Measurements from ENCODE around the gene ASCC1. TPM values are rescaled to one million over a fixed set of nuclear protein-coding genes. Genes with fewer than 3 reads are reported as not detected.
"Not testable (repeated sequence)": the region's sequence is repeated elsewhere in the genome, so short reads cannot be mapped to it uniquely, and the experiment has no call there.

Gene ASCC1
- total and polyA plus RNA-seq, 2 experiments from 2014 or later, result 25.2 to 30.0 TPM

GRCh38 chr10:72140174-72140573 lies 75.9 kb downstream of the ASCC1 start:
- H3K36me3 ChIP-seq (ENCODE audit: low read depth), result no peaks in the 10 kb centered on the region
- no peak overlapping the region for H3K27ac ChIP-seq
- no peaks in the 10 kb centered on the region for H3K4me1 ChIP-seq (ENCODE audit: insufficient read depth)
- H3K9me2 ChIP-seq (ENCODE audit: insufficient read depth), result no peaks in the 10 kb centered on the region
- no peak overlapping the region for H3K4me2 ChIP-seq (ENCODE audit: unreplicated experiment)
- H3K9me3 ChIP-seq (ENCODE audit: low read depth), result no peaks in the 10 kb centered on the region
- no peak overlapping the region for H3K4me3 ChIP-seq
- in situ Hi-C loops (cut with MboI), result no loop called here
- H3K9ac ChIP-seq, result no peak overlapping the region
- no peak overlapping the region for H2AFZ ChIP-seq
- H4K20me1 ChIP-seq (ENCODE audit: insufficient read depth), result no peaks in the 10 kb centered on the region
- no peaks in the 10 kb centered on the region for H3F3A ChIP-seq (ENCODE audit: insufficient read depth)
- TF ChIP-seq EZH2 (IDR thresholded peaks at IDR 0.05; ENCODE audit: insufficient read depth, poor library complexity, severe bottlenecking) (no peak), EZH2phosphoT487 (IDR thresholded peaks at IDR 0.05; ENCODE audit: insufficient read depth, low read depth) (no peak)
- H3K27me3 ChIP-seq (replicated peaks; ENCODE audit: insufficient read depth), result no peaks in the 10 kb centered on the region
- H3K79me2 ChIP-seq (ENCODE audit: insufficient read depth), result no peaks in the 10 kb centered on the region
- DNase-seq, result no peak

GRCh38 chr10:72137583-72137982 lies 78.5 kb downstream of the ASCC1 start:
- Histone ChIP-seq H3K4me3 (no peak overlapping the region), H3K9me2 (ENCODE audit: insufficient read depth) (no peaks in the 10 kb centered on the region), H3K36me3 (ENCODE audit: low read depth) (peaks cover 4% of the 10 kb centered on the region; the same call in 1 of the 2 replicates), H4K20me1 (ENCODE audit: insufficient read depth) (no peaks in the 10 kb centered on the region), H2AFZ (no peak overlapping the region), H3K27me3 (replicated peaks; ENCODE audit: insufficient read depth) (no peaks in the 10 kb centered on the region), H3K4me1 (ENCODE audit: insufficient read depth) (peaks cover 10% of the 10 kb centered on the region), H3K4me2 (ENCODE audit: unreplicated experiment) (no peak overlapping the region), H3K9me3 (ENCODE audit: low read depth) (no peaks in the 10 kb centered on the region), H3K9ac (no peak overlapping the region), H3K27ac (no peak overlapping the region), H3F3A (ENCODE audit: insufficient read depth) (0 out of 2 replicates have a peak, but pooled peaks cover 6% of the 10 kb centered on the region), H3K79me2 (ENCODE audit: insufficient read depth) (no peaks in the 10 kb centered on the region)
- DNase-seq, result no peak
- WGBS, 2 experiments (ENCODE audit: low coverage in 1 of 2, low lambda C conversion rate in 2 of 2, missing lambda C conversion rate in 2 of 2), result 90 to 91% methylated on average over 7 of the region's 7 CpGs
- TF ChIP-seq EZH2 (IDR thresholded peaks at IDR 0.05; ENCODE audit: insufficient read depth, poor library complexity, severe bottlenecking), result no peak
- no peak for TF ChIP-seq EZH2phosphoT487 (IDR thresholded peaks at IDR 0.05; ENCODE audit: insufficient read depth, low read depth)
- in situ Hi-C loops (cut with MboI), result no loop called here

- H3K27me3 ChIP-seq (replicated peaks; ENCODE audit: insufficient read depth); H3K79me2 ChIP-seq (ENCODE audit: insufficient read depth); H3K4me3 ChIP-seq; H3K9ac ChIP-seq; H3K27ac ChIP-seq; H3F3A ChIP-seq (ENCODE audit: insufficient read depth); H3K4me1 ChIP-seq (ENCODE audit: insufficient read depth); H4K20me1 ChIP-seq (ENCODE audit: insufficient read depth); H3K36me3 ChIP-seq (ENCODE audit: low read depth); DNase-seq; H3K9me3 ChIP-seq (ENCODE audit: low read depth); H2AFZ ChIP-seq; H3K9me2 ChIP-seq (ENCODE audit: insufficient read depth); in situ Hi-C loops (cut with MboI); H3K4me2 ChIP-seq (ENCODE audit: unreplicated experiment): not testable (repeated sequence)
- WGBS, 2 experiments (ENCODE audit: low coverage in 1 of 2, low lambda C conversion rate in 2 of 2, missing lambda C conversion rate in 2 of 2), result 93 to 94% methylated on average over 10 of the region's 10 CpGs
Observed at GRCh38 chr10:72136225-72136624, 79.9 kb downstream of the ASCC1 start.

- Histone ChIP-seq H4K20me1 (ENCODE audit: insufficient read depth) (no peaks in the 10 kb centered on the region), H3K9me3 (ENCODE audit: low read depth) (no peaks in the 10 kb centered on the region), H3K79me2 (ENCODE audit: insufficient read depth) (no peaks in the 10 kb centered on the region), H3K9me2 (ENCODE audit: insufficient read depth) (no peaks in the 10 kb centered on the region), H2AFZ (no peak overlapping the region), H3K27me3 (replicated peaks; ENCODE audit: insufficient read depth) (no peaks in the 10 kb centered on the region), H3K27ac (no peak overlapping the region), H3F3A (ENCODE audit: insufficient read depth) (0 out of 2 replicates have a peak, but pooled peaks cover 6% of the 10 kb centered on the region), H3K9ac (no peak overlapping the region), H3K4me1 (ENCODE audit: insufficient read depth) (peaks cover 10% of the 10 kb centered on the region), H3K4me2 (ENCODE audit: unreplicated experiment) (no peak overlapping the region), H3K4me3 (no peak overlapping the region), H3K36me3 (ENCODE audit: low read depth) (peaks cover 4% of the 10 kb centered on the region; the same call in 1 of the 2 replicates)
- DNase-seq, result no peak
- in situ Hi-C loops (cut with MboI), result no loop called here
- TF ChIP-seq EZH2phosphoT487 (IDR thresholded peaks at IDR 0.05; ENCODE audit: insufficient read depth, low read depth) (no peak), EZH2 (IDR thresholded peaks at IDR 0.05; ENCODE audit: insufficient read depth, poor library complexity, severe bottlenecking) (no peak)
- 85 to 91% methylated on average over 10 of the region's 10 CpGs for WGBS, 2 experiments (ENCODE audit: low coverage in 1 of 2, low lambda C conversion rate in 2 of 2, missing lambda C conversion rate in 2 of 2)
Observed at GRCh38 chr10:72134785-72135767, 81.0 kb downstream of the ASCC1 start.

All from GM23248 (cell line).